NCI-H2029 (cell line): ENCODE results near the gene FAM107B.
"Not testable (repeated sequence)": the region's sequence is repeated elsewhere in the genome, so short reads cannot be mapped to it uniquely, and the experiment has no call there.

Experiments
- DNase-seq: peaks from one replicate; lab custom pipeline; 2025; lab: John Stamatoyannopoulos, UW

Gene FAM107B

GRCh38 chr10:14664345-14664744 is 110.4 kb downstream of the FAM107B start:
- DNase-seq, result no peak

- no peak for DNase-seq
Observed at GRCh38 chr10:14661818-14662217, 112.9 kb downstream of the FAM107B start.

- DNase-seq, result no peak
Observed at GRCh38 chr10:14660831-14661230, 113.9 kb downstream of the FAM107B start.

GRCh38 chr10:14659626-14660196 is 115.0 kb downstream of the FAM107B start:
- DNase-seq, result no peak

GRCh38 chr10:14659137-14659536 is 115.6 kb downstream of the FAM107B start:
- DNase-seq, result not testable (repeated sequence)

- DNase-seq, result no peak
Observed at GRCh38 chr10:14658331-14659127, 116.2 kb downstream of the FAM107B start.

GRCh38 chr10:14656052-14656730 is 118.5 kb downstream of the FAM107B start:
- no peak for DNase-seq

GRCh38 chr10:14654821-14655382 is 119.8 kb downstream of the FAM107B start:
- DNase-seq, result no peak

GRCh38 chr10:14653271-14654161 is 121.2 kb downstream of the FAM107B start:
- no peak for DNase-seq

- DNase-seq, result no peak
Observed at GRCh38 chr10:14652816-14653215, 121.9 kb downstream of the FAM107B start.

GRCh38 chr10:14652067-14652466 is 122.6 kb downstream of the FAM107B start:
- DNase-seq, result no peak

GRCh38 chr10:14649739-14650138 is 125.0 kb downstream of the FAM107B start:
- no peak for DNase-seq

- DNase-seq, result no peak
Observed at GRCh38 chr10:14648946-14649345, 125.8 kb downstream of the FAM107B start.

GRCh38 chr10:14648005-14648765 is 126.5 kb downstream of the FAM107B start:
- DNase-seq, result peak; percentile 82

- DNase-seq, result no peak
Observed at GRCh38 chr10:14645239-14645960, 129.3 kb downstream of the FAM107B start.

- no peak for DNase-seq
Observed at GRCh38 chr10:14639637-14640036, 135.1 kb downstream of the FAM107B start.

GRCh38 chr10:14635043-14635710 is 139.5 kb downstream of the FAM107B start:
- DNase-seq, result no peak

- not testable (repeated sequence) for DNase-seq
Observed at GRCh38 chr10:14634572-14634971, 140.1 kb downstream of the FAM107B start.

- no peak for DNase-seq
Observed at GRCh38 chr10:14625765-14626525, 148.8 kb downstream of the FAM107B start.
